ENCODE data around the gene WDFY4. TPM values are rescaled to one million over a fixed set of nuclear protein-coding genes. Genes with fewer than 3 reads are reported as not detected.

The WDFY4 gene
- total and polyA plus RNA-seq, 5 experiments from 2014 or later: 0.04 to 8.5 (median 4.3) TPM; not detected in 1

DNA sequence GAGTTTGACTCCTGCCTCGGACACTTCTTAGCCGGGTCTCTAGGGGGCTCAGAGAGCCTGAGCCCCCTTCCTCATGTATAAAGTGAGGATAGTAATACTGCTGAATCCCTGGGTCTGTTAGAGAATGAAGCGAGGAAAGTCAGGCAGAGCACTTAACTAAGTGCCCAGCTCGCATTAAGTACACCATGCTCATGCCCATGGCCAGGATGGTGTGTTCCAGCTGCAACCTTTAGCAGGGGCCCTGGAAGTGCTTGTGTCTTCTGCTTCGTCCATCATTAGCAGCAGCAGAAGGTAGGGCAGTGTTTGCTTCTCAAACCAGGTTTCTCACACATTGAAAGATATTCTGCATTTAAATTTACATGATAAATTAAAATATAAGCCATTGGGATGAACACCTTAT, 27.3 kb upstream of the WDFY4 start:
- Mint-ChIP-seq H3K27ac (peak overlapping the region in 1 of 10 donors; percentile 53), H3K4me1 (peaks cover 8 to 17% (median 11%) of the 10 kb centered on the region in 4 donors), H3K36me3 (no peaks in the 10 kb centered on the region), H3K27me3 (peaks cover 7 to 37% (median 29%) of the 10 kb centered on the region in 5 donors), H3K4me3 (peak overlapping the region in 1 of 10 donors; percentile 4), H3K9me3 (no peaks in the 10 kb centered on the region)
- ATAC-seq (no peak), DNase-seq (no peak)
- POLR2A ChIA-PET: interaction anchor here (0.9 kb wide), 1 partner anchor 27 kb away, joined by 4 read pairs; the partner anchor contains the start of gene WDFY4

DNA sequence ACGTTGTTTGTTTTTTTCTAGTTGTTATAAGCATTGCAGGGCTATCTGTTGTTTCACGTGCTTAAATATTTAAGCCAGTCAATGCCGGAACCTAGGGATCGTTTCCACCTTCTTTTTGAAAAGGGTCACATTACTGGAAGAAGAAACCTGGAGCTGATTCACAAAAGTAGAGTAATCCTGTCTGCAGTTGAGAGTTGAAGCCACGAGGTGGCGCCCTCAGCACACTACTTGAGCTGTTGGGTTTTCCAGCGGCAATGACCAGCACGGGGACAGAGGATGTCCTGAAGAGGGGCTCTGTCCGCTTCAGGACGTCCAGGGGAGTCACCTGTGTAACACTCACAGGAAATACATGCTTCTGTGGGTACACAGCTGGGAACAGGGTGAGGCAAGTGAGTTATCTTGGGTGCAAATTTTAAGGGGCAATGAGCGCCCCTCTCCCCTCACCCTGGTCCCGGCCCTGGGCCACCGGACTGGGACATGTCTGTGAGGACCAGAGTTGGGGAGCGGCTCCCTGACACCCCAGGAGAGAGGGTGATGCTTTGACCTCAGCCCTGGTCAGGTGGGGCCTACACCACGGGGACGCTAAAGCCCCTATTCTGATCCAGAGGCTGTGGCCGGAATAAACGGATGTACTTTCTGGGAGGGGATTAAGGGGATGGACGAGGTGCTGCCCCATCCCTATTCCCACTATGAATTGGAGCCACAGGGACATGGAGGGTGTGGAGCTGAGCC, 26.3 kb upstream of the WDFY4 start:
- Mint-ChIP-seq H3K4me1 (peaks cover 8 to 16% (median 11%) of the 10 kb centered on the region in 4 donors), H3K4me3 (no peak overlapping the region), H3K27ac (peak overlapping the region in 2 of 10 donors; percentile 3 to 46), H3K36me3 (no peaks in the 10 kb centered on the region), H3K27me3 (peaks cover 7 to 34% (median 25%) of the 10 kb centered on the region in 5 donors), H3K9me3 (peaks cover 0 to 2% (median 0%) of the 10 kb centered on the region in 9 donors)
- DNase-seq (peak in 9 of 10 donors; percentile 19 to 71 (median 34)), ATAC-seq (no peak)
- POLR2A ChIA-PET: no interaction called here

DNA sequence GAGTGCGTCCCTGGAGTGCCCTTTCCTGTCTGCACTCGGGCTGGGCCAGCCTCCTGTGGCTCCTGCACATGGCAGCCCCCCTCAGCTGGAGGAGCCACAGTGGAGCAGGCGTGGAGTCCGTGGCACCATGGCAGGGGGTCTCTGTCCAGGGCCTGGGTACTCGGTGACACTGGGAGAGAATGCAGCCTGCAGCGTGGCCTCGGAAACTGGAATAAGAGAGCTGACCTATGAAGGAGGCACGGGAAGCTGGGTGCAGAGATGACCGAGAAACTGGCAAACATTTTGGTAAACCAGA, 25.8 kb upstream of the WDFY4 start:
- POLR2A ChIA-PET: no interaction called here
- peaks cover 0 to 2% (median 0%) of the 10 kb centered on the region in 9 donors for H3K9me3 Mint-ChIP-seq
- no peak for ATAC-seq

DNA sequence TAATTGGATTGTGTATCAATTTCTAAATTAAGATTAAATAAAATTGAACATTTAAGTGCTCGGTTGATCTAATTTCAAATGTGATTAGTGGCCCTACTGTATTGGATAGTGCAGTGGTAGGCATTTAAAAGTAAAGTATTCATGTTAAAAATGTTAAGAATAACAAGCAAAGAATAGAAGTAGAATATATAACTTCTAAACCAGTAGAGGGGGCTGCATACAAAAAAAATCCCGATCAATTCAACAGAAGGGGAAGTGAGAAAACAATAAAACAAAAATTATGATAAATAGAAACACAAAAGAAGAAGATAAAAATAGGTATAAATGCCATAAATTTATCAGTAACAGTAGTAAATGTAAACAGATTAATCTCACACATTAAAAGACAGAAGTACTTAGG, 24.9 kb upstream of the WDFY4 start:
- DNase-seq (no peak), ATAC-seq (no peak)
- Mint-ChIP-seq H3K4me3 (no peak overlapping the region), H3K27me3 (peaks cover 6 to 30% (median 14%) of the 10 kb centered on the region in 5 donors), H3K4me1 (peaks cover 8 to 16% (median 11%) of the 10 kb centered on the region in 4 donors), H3K9me3 (peaks cover 0 to 4% (median 2%) of the 10 kb centered on the region in 9 donors), H3K36me3 (peaks cover 0 to 2% (median under 1%) of the 10 kb centered on the region in 3 donors), H3K27ac (no peak overlapping the region)
- POLR2A ChIA-PET: no interaction called here

More for the DNA sequence above, 25.8 kb upstream of the WDFY4 start:
- H3K27ac Mint-ChIP-seq: no peak overlapping the region
- no peak overlapping the region for H3K4me3 Mint-ChIP-seq
- no peak for DNase-seq
- H3K36me3 Mint-ChIP-seq: no peaks in the 10 kb centered on the region
- H3K4me1 Mint-ChIP-seq: peaks cover 8 to 16% (median 11%) of the 10 kb centered on the region in 4 donors
- peaks cover 7 to 37% (median 21%) of the 10 kb centered on the region in 5 donors for H3K27me3 Mint-ChIP-seq

DNA sequence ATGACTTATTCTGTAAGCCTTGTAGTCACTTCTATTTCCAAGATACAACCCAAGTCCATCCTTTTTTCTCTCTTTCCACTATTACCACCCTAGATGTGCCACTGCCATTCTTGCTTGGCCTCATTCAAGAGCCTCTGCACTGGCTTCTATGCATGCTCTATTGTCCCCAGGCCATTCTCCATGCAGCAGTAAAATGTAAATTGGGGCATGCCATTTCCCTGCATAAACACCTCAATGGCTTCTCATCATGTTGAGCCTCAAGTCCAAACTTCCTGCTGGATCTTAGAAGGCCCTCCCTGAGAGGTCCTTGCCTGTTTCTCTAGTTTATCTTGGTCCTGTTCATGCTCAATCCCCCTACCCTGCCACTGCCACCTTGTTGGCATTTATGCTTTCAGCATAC, 23.2 kb upstream of the WDFY4 start:
- POLR2A ChIA-PET: no interaction called here
- Mint-ChIP-seq H3K4me3 (no peak overlapping the region), H3K27me3 (peaks cover 5 to 20% (median 9%) of the 10 kb centered on the region in 5 donors), H3K27ac (no peak overlapping the region), H3K9me3 (peaks cover 2 to 18% (median 11%) of the 10 kb centered on the region in 9 donors), H3K36me3 (peaks cover 0 to 11% (median 3%) of the 10 kb centered on the region in 3 donors), H3K4me1 (peaks cover 4 to 14% (median 8%) of the 10 kb centered on the region in 4 donors)
- ATAC-seq: no peak
- no peak for DNase-seq

- Mint-ChIP-seq H3K4me3 (no peak overlapping the region), H3K27me3 (peaks cover 0 to 15% (median 3%) of the 10 kb centered on the region in 5 donors), H3K36me3 (peaks cover 0 to 11% (median 3%) of the 10 kb centered on the region in 3 donors), H3K9me3 (peaks cover 2 to 23% (median 10%) of the 10 kb centered on the region in 9 donors), H3K4me1 (peaks cover 0 to 30% (median 0%) of the 10 kb centered on the region in 4 donors), H3K27ac (peak overlapping the region in 2 of 10 donors; percentile 76 to 80)
- POLR2A ChIA-PET: no interaction called here
- DNase-seq: peak in 1 of 10 donors; percentile 33
- ATAC-seq: peak in 1 of 2 donors; percentile 50
Measured at GRCh38 chr10:48667960-48668590, 16.6 kb upstream of the WDFY4 start.

- peaks cover 0 to 6% (median 0%) of the 10 kb centered on the region in 9 donors for H3K9me3 Mint-ChIP-seq
- ATAC-seq: peak in 1 of 2 donors; percentile 71
- no peaks in the 10 kb centered on the region for H3K36me3 Mint-ChIP-seq
- peak overlapping the region in 2 of 10 donors; percentile 80 to 87 for H3K27ac Mint-ChIP-seq
- DNase-seq: peak in 2 of 10 donors; percentile 50 to 64
- H3K4me1 Mint-ChIP-seq: peaks cover 0 to 32% (median 0%) of the 10 kb centered on the region in 4 donors
- peak overlapping the region in 1 of 10 donors; percentile 66 for H3K4me3 Mint-ChIP-seq
- H3K27me3 Mint-ChIP-seq: peaks cover 0 to 12% (median 3%) of the 10 kb centered on the region in 5 donors
- POLR2A ChIA-PET: interaction anchor here (1.2 kb wide), 1 partner anchor 13 kb away, joined by 5 read pairs; the partner anchor contains the start of gene WDFY4
Measured at GRCh38 chr10:48670978-48671913, 13.4 kb upstream of the WDFY4 start.

DNA sequence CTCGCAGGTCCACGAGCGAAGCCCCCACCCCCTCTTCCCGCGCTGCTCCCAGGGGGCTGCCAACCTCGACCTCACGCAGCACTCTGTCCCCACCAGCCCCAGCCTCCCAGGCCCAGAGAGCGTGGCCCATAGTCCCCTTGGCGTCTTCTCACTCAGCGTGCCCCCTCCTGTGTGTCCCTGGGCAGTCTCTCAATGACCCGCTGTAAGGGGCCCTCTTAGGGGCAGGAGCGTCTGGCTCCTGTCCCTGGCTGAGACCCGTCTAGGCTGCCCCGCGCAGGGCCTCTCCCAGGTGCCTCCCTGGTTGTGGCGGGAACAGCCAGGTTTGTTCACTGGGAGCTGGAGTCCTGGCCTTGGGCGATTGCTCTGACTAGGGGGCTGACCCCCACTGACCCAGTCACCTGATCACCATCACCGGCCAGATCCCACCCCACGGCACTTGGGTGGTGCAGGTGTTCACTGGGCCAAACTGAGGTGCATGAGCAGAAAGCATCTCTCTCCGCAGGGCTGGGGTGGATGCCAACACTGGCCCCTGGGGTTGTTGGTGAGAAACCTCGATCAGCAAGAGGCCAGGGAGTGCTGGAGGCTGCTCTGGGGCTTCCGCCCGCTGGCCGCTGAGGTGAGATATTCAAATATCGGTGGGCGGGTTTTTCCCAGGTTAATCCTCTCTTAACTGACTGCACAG, 12.6 kb upstream of the WDFY4 start:
- POLR2A ChIA-PET: interaction anchor here (1.2 kb wide), 1 partner anchor 12 kb away, joined by 5 read pairs; the partner anchor contains the start of gene WDFY4
- Mint-ChIP-seq H3K27ac (peak overlapping the region in 2 of 10 donors; percentile 71 to 80), H3K36me3 (no peaks in the 10 kb centered on the region), H3K4me3 (peak overlapping the region in 1 of 10 donors; percentile 36), H3K27me3 (peaks cover 0 to 12% (median 3%) of the 10 kb centered on the region in 5 donors), H3K4me1 (peaks cover 0 to 32% (median 0%) of the 10 kb centered on the region in 4 donors), H3K9me3 (no peaks in the 10 kb centered on the region)
- DNase-seq (peak in 2 of 10 donors; percentile 25 to 59), ATAC-seq (peak in 1 of 2 donors; percentile 29)

GRCh38 chr10:48672596-48673265, 11.9 kb upstream of the WDFY4 start:
- peak overlapping the region in 3 of 10 donors; percentile 1 to 71 (median 24) for H3K27ac Mint-ChIP-seq
- peaks cover 0 to 4% (median 0%) of the 10 kb centered on the region in 9 donors for H3K9me3 Mint-ChIP-seq
- H3K4me3 Mint-ChIP-seq: peak overlapping the region in 1 of 10 donors; percentile 25
- POLR2A ChIA-PET: interaction anchor here (1.2 kb wide), 1 partner anchor 12 kb away, joined by 5 read pairs; the partner anchor contains the start of gene WDFY4
- ATAC-seq: no peak
- no peak for DNase-seq
- H3K27me3 Mint-ChIP-seq: peaks cover 0 to 12% (median 3%) of the 10 kb centered on the region in 5 donors
- H3K36me3 Mint-ChIP-seq: peaks cover 0 to under 1% (median 0%) of the 10 kb centered on the region in 3 donors
- H3K4me1 Mint-ChIP-seq: peaks cover 0 to 28% (median 0%) of the 10 kb centered on the region in 4 donors

DNA sequence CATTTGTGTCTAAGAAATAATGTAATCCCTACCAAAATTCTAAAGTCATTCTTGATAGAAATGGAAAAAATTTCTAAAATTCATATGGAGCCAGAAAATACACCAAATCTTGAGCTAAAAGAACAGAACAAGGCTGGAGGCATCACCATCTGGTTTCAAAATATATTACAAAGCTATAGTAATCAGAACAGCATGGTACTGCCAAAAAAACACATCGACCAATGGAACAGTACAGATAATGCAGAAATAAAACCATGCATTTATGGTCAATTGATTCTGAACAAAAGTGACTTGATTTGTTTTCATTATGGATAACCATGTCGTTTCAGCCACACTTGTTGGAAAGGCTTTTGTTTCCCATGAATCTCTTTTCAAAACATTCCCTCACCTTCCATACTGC, 7.0 kb upstream of the WDFY4 start:
- peaks cover 0 to 4% (median 0%) of the 10 kb centered on the region in 3 donors for H3K36me3 Mint-ChIP-seq
- no peak overlapping the region for H3K4me3 Mint-ChIP-seq
- H3K27me3 Mint-ChIP-seq: peaks cover 0 to 5% (median 2%) of the 10 kb centered on the region in 5 donors
- DNase-seq: no peak
- H3K27ac Mint-ChIP-seq: peak overlapping the region in 1 of 10 donors; percentile 2
- no peak for ATAC-seq
- POLR2A ChIA-PET: no interaction called here
- peaks cover 0 to 16% (median 3%) of the 10 kb centered on the region in 9 donors for H3K9me3 Mint-ChIP-seq
- peaks cover 0 to 28% (median 0%) of the 10 kb centered on the region in 4 donors for H3K4me1 Mint-ChIP-seq

GRCh38 chr10:48678041-48678440, 6.6 kb upstream of the WDFY4 start:
- H3K27me3 Mint-ChIP-seq: peaks cover 0 to 3% (median 0%) of the 10 kb centered on the region in 5 donors
- DNase-seq: no peak
- peaks cover 0 to 4% (median 0%) of the 10 kb centered on the region in 3 donors for H3K36me3 Mint-ChIP-seq
- no peak for ATAC-seq
- peak overlapping the region in 1 of 10 donors; percentile 2 for H3K27ac Mint-ChIP-seq
- peaks cover 0 to 16% (median 3%) of the 10 kb centered on the region in 9 donors for H3K9me3 Mint-ChIP-seq
- POLR2A ChIA-PET: no interaction called here
- H3K4me1 Mint-ChIP-seq: peaks cover 0 to 24% (median 0%) of the 10 kb centered on the region in 4 donors
- no peak overlapping the region for H3K4me3 Mint-ChIP-seq

All from naive thymus-derived CD8-positive, alpha-beta T cell (primary cell).